ENCODE measurements around the gene NEU4.
"Not testable (repeated sequence)": the region's sequence is repeated elsewhere in the genome, so short reads cannot be mapped to it uniquely, and the experiment has no call there.

NEU4 gene

GRCh38 chr2:241771286-241772062 is 37.5 kb upstream of the NEU4 start:
- H3K4me3 Mint-ChIP-seq, result no peak overlapping the region
- H3K4me1 Mint-ChIP-seq (ENCODE audit: low read depth), result peaks cover 5% of the 10 kb centered on the region
- no peaks in the 10 kb centered on the region for H3K27me3 Mint-ChIP-seq (ENCODE audit: low read depth)

GRCh38 chr2:241772063-241772499 is 36.9 kb upstream of the NEU4 start:
- peaks cover 5% of the 10 kb centered on the region for H3K4me1 Mint-ChIP-seq (ENCODE audit: low read depth)
- no peaks in the 10 kb centered on the region for H3K9me3 Mint-ChIP-seq
- no peak overlapping the region for H3K4me3 Mint-ChIP-seq
- no peaks in the 10 kb centered on the region for H3K27me3 Mint-ChIP-seq (ENCODE audit: low read depth)
- no peaks in the 10 kb centered on the region for H3K36me3 Mint-ChIP-seq (ENCODE audit: low read depth)
- no peak overlapping the region for H3K27ac Mint-ChIP-seq

More at GRCh38 chr2:241771286-241772062, 37.5 kb upstream of the NEU4 start:
- H3K36me3 Mint-ChIP-seq (ENCODE audit: low read depth), result no peaks in the 10 kb centered on the region
- no peak overlapping the region for H3K27ac Mint-ChIP-seq
- no peaks in the 10 kb centered on the region for H3K9me3 Mint-ChIP-seq

GRCh38 chr2:241773511-241774418 is 35.2 kb upstream of the NEU4 start:
- no peaks in the 10 kb centered on the region for H3K27me3 Mint-ChIP-seq (ENCODE audit: low read depth)
- H3K36me3 Mint-ChIP-seq (ENCODE audit: low read depth), result no peaks in the 10 kb centered on the region
- peaks cover 5% of the 10 kb centered on the region for H3K4me1 Mint-ChIP-seq (ENCODE audit: low read depth)
- no peak overlapping the region for H3K27ac Mint-ChIP-seq
- no peak overlapping the region for H3K4me3 Mint-ChIP-seq
- no peaks in the 10 kb centered on the region for H3K9me3 Mint-ChIP-seq

DNA sequence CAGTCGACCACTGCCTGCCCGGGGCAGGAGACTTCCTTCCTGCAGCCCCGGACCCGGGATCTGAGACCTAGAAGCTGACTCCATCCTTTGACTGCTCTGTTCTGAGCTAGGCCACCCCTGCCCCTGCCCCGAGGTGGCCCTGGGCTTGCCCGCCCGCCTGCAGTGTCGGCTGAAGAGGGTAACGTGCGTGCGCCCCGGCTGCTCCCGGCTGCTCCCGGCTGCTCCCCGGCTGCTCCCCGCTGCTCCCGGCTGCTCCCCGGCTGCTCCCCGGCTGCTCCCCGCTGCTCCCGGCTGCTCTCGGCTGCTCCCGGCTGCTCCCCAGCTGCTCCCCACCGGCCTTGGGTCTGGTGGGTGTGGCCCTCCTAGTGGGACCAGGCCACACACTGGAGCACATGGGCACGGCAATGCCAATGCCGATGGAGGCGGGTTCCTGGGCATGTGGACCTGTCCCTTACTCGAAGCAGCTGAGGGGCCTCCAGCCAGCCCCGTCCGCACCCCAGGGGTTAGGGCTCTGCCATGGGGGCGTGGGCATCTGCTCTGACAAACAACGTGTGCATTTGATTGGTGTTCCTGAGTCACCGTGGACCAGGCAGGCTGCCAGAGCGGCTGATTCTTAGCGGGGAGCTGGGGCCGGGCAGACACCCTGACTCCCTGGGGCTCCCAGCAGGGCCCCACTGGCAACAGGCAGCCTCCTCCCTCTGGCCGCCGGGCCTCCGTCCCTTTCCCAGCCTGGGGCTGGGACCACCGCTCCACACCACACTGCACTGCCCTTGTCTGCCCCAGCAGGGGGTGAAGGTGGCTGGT is 34.4 kb upstream of the NEU4 start:
- Mint-ChIP-seq H3K4me3 (no peak overlapping the region), H3K9me3 (no peaks in the 10 kb centered on the region), H3K27me3 (ENCODE audit: low read depth) (no peaks in the 10 kb centered on the region), H3K27ac (no peak overlapping the region), H3K36me3 (ENCODE audit: low read depth) (no peaks in the 10 kb centered on the region), H3K4me1 (ENCODE audit: low read depth) (peaks cover 5% of the 10 kb centered on the region)

- H3K4me1 Mint-ChIP-seq (ENCODE audit: low read depth), result peaks cover 5% of the 10 kb centered on the region
Measured at GRCh38 chr2:241775223-241776177, 33.5 kb upstream of the NEU4 start.

GRCh38 chr2:241776336-241777169 is 32.4 kb upstream of the NEU4 start, which contains the start of gene GAL3ST2:
GAL3ST2 (plus strand) TSS chr2:241776822; CDS start chr2:241776956, 134 bp downstream.
- Mint-ChIP-seq H3K4me1 (ENCODE audit: low read depth) (peaks cover 5% of the 10 kb centered on the region), H3K9me3 (peaks cover 3% of the 10 kb centered on the region), H3K36me3 (ENCODE audit: low read depth) (no peaks in the 10 kb centered on the region), H3K27me3 (ENCODE audit: low read depth) (no peaks in the 10 kb centered on the region), H3K27ac (no peak within 1 kb of the TSS), H3K4me3 (no peak within 1 kb of the TSS)

More at GRCh38 chr2:241775223-241776177, 33.5 kb upstream of the NEU4 start:
- Mint-ChIP-seq H3K4me3 (no peak overlapping the region), H3K9me3 (no peaks in the 10 kb centered on the region), H3K36me3 (ENCODE audit: low read depth) (no peaks in the 10 kb centered on the region), H3K27ac (no peak overlapping the region), H3K27me3 (ENCODE audit: low read depth) (no peaks in the 10 kb centered on the region)

- H3K9me3 Mint-ChIP-seq, result peaks cover 3% of the 10 kb centered on the region
- no peak overlapping the region for H3K27ac Mint-ChIP-seq
- H3K4me3 Mint-ChIP-seq, result no peak overlapping the region
- peaks cover under 1% of the 10 kb centered on the region for H3K4me1 Mint-ChIP-seq (ENCODE audit: low read depth)
- no peaks in the 10 kb centered on the region for H3K27me3 Mint-ChIP-seq (ENCODE audit: low read depth)
- H3K36me3 Mint-ChIP-seq (ENCODE audit: low read depth), result no peaks in the 10 kb centered on the region
Measured at GRCh38 chr2:241777170-241777685, 31.8 kb upstream of the NEU4 start.

DNA sequence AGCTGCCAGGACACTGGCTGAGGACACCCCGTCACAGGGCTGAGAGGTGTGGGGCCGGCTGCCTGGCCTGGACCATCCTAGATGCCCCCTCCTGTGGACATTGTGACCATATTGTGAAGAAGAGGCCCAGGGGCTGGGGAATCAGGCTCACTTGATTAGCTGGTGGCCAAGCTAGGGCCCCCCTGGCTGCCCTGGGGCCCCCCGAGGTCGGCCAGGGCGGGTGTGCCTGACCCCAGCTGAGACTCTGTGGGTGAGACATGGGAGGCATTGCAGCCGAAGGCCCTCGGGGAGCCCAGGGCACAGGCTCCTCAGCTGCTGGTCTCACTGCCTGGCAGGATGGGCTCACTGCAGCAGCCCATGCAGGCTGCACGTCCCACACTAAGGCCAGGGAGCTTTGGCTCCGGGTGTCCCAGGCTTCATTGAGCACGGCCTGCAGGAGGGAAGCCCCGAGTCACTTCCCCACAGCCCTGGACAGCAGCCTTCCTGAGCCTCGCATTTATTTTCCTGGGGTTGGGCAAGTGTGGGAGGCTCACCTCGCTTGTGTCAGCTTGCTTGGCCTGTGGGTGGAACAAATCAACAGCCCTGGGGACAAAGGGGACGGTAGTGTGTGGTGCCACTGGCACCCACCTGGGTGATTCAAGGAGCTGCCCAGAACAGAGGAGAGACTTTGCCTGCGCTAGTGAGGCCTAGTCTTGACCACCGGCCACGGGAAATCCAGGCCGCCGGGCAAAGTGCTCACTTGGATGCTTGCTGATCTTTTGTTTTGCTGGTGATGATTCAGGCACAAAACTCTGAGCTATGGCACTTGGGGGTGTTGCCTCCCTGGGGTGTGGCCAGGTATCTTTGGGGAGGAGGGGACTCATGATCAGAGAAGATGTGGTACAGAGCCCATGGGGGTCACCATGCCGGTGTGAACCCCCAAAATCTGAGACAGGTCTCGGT is 31.0 kb upstream of the NEU4 start:
- Mint-ChIP-seq H3K4me3 (no peak overlapping the region), H3K36me3 (ENCODE audit: low read depth) (no peaks in the 10 kb centered on the region), H3K27ac (no peak overlapping the region), H3K9me3 (peaks cover 3% of the 10 kb centered on the region), H3K27me3 (ENCODE audit: low read depth) (no peaks in the 10 kb centered on the region), H3K4me1 (ENCODE audit: low read depth) (no peaks in the 10 kb centered on the region)

DNA sequence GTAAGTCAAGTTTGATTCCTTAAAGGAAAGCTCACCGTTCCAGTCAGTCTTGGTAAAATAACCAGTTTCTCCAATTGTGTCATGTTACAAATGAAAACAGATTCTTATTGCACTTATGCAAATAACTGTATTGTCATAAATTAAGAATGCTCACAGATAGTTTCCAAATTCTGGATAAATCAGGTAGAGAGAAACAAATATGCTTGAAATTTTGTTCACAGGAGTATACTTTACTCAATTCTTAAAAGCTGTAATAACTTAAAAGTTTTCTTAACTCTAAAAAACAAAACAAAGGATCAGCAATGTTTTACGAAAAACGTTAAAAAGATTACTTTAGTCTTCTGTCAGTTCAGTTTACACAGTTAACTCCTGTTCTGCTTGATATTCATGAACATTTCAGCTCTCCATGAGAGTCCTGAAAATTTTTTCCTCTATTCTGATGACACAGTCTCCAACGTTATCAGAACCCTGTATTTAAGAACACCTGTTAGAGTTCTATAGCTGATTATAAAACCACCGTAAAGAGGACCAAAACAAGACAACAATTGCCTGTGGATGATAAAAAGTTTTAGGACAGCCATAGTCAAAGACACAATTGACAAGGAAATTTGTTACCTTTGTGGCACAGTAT is 27.9 kb upstream of the NEU4 start:
- H3K36me3 Mint-ChIP-seq (ENCODE audit: low read depth), result no peaks in the 10 kb centered on the region
- no peaks in the 10 kb centered on the region for H3K27me3 Mint-ChIP-seq (ENCODE audit: low read depth)
- H3K9me3 Mint-ChIP-seq, result peaks cover 6% of the 10 kb centered on the region
- H3K27ac Mint-ChIP-seq, result no peak overlapping the region
- H3K4me1 Mint-ChIP-seq (ENCODE audit: low read depth), result no peaks in the 10 kb centered on the region
- no peak overlapping the region for H3K4me3 Mint-ChIP-seq

DNA sequence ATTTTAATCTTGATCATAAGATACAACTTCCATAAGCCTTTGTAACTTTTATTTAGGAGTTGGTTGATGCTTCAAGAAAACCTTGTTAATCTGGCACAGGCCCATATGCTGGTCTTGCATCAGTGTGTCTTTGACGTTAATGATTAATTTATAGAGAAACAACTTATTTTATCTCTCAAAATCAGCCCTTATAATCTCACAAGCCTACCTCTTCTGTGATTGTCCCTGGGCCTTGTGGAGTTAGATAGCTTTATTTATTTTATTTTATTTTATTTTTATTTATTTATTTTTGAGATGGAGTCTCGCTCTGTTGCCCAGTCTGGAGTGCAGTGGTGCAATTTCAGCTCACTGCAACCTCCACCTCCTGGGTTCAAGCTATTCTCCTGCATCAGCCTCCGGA is 26.9 kb upstream of the NEU4 start:
- not testable (repeated sequence) for H3K27me3 Mint-ChIP-seq (ENCODE audit: low read depth); H3K4me3 Mint-ChIP-seq; H3K36me3 Mint-ChIP-seq (ENCODE audit: low read depth); H3K4me1 Mint-ChIP-seq (ENCODE audit: low read depth); H3K27ac Mint-ChIP-seq
- peaks cover 13% of the 10 kb centered on the region for H3K9me3 Mint-ChIP-seq

DNA sequence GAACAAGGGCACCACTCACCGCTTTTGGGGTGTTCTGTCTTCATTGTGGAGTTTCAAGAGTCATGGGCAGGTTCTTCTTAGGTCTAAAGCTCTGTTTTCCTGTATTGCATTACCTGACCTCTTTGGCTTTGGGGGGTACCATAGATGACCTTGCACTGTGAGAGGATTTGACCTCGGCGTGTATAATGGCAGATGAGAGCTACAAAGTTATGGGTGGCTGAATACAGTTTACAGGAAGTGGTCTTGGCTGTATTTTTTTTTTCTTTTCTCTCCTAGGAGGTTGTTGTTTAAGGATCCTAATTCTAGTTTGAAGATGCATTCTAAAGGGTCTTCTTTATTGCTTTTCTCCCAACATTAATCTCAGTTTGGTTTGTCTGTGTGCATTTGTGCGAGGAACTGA is 20.9 kb upstream of the NEU4 start:
- Mint-ChIP-seq H3K27ac (no peak overlapping the region), H3K27me3 (ENCODE audit: low read depth) (peaks cover 6% of the 10 kb centered on the region), H3K4me3 (no peak overlapping the region), H3K36me3 (ENCODE audit: low read depth) (peaks cover 2% of the 10 kb centered on the region), H3K4me1 (ENCODE audit: low read depth) (peaks cover 8% of the 10 kb centered on the region), H3K9me3 (peaks cover 45% of the 10 kb centered on the region)
